GM06990 (cell line): ENCODE measurements around the gene HOXA3.

Experiments
- DNase-seq: peaks from one replicate; pipeline ENCODE4 v3.0.0-alpha.2; 2011; ENCODE audit not compliant: insufficient read length; ENCODE audit errors: extremely low read depth
- H3K27me3 ChIP-seq: replicated peaks from 2 replicates; pipeline ENCODE4 v1.6.0; 2011; ENCODE audit warnings: low read length; ENCODE audit not compliant: control insufficient read depth, insufficient read depth
- H3K36me3 ChIP-seq: 2 replicates; pipeline ENCODE4 v1.5.1; 2011; ENCODE audit warnings: low read length; ENCODE audit not compliant: control insufficient read depth, insufficient read depth
- H3K4me3 ChIP-seq: replicated peaks from 2 replicates; pipeline ENCODE4 v1.5.1; 2011; ENCODE audit warnings: low read depth, mild to moderate bottlenecking, control low read depth, low read length
- CTCF ChIP-seq: IDR thresholded peaks from 2 replicates; pipeline ENCODE4 v1.5.1; 2011; ENCODE audit warnings: low read length, control low read depth, mild to moderate bottlenecking, inconsistent platforms; ENCODE audit not compliant: insufficient read depth, poor library complexity, severe bottlenecking

The HOXA3 gene

DNA sequence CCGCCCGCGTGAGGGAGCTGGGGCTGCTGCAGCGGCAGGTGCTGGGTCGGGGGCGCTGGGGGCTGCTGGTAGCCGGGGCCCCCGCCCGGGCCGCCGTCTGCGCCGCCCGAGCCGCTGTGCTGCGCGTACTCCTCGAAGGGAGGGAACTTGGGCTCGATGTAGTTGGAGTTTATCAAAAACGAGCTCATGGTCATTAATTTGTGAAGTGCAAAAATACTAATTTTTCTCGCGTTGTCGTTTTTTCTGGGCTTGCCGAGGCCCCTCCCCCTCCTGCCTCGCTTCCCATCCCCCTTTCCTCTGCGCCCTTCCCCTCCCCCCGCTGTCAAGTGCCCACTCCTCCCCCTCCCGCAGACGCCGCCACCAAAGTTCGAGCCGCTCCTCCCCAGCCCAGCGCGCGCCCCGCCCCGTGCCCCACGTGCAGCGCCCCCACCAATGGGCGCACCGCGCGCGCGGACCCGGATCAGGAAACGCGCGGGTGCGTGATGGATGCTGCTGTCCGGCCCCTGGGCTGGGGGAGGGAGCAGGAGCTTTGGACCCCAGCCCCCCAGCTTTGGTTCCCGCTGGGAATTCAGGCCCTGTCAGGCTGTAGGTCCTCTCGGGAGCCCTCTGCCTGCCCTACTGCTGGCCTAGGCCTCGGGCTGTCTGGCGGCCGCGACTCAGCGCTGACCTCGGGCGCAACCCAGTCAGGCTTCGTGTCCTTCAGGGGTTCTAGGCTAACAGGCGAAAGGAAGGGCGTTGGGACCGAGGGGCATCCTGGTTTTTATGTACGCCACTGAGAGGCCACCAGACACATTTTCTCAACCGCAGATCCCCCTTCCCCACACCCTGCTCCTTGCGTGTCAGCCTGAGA, 21.6 kb downstream of the HOXA3 start, which contains the start of gene HOXA4:
TSS of gene HOXA4 (minus strand) at position 218 of the 850 bp plus-strand sequence. CDS start at position 194, 24 bp downstream.
- Histone ChIP-seq H3K27me3 (no peaks in the 10 kb centered on the region), H3K36me3 (no peaks in the 10 kb centered on the region), H3K4me3 (peak within 1 kb of the TSS; percentile 44)
- DNase-seq = peak; percentile 53
- TF ChIP-seq CTCF = no peak

- H3K27me3 ChIP-seq = no peaks in the 10 kb centered on the region
- no peaks in the 10 kb centered on the region for H3K36me3 ChIP-seq
- no peak for DNase-seq
- TF ChIP-seq CTCF = no peak
- no peak overlapping the region for H3K4me3 ChIP-seq
Measured at GRCh38 chr7:27129729-27130539, 22.4 kb downstream of the HOXA3 start.

DNA sequence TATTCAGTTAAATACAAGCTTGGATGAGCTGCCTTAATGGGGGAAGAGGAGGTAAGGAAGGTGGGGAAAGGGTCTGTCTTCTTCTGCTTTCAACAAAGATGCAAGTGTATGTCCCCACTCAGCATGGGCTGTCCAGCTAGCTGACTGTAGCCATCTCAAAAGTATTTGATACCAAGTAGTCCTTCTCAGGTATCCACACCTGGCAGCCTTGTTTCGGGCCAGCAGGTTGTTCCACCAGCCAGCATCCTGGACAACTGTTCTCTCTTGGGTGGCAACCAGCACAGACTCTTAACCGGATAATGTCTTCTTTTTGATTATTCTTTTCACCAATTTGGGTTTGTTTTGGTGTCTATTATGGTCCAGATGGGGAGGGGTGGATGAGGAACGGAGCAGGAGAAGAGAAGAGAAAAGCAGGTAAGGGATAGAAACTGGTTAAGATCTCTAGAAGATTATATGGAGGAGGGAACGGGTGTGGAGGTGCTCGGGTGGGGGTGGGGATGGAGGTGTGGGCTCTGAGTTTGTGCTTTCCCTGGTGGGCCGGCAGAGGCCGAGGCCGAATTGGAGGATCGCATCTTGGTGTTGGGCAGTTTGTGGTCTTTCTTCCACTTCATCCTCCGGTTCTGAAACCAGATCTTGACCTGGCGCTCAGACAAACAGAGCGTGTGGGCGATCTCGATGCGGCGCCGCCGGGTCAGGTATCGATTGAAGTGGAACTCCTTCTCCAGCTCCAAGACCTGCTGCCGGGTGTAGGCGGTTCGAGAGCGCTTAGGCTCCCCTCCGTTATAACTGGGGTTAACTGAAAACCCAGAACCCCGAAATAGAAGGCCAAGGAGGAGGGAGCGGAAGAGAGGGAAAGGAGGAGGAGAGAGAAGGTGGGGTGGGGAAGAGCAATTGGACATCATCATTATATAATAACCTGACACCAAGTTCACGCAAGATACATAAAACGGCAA, 23.3 kb downstream of the HOXA3 start:
- H3K4me3 ChIP-seq = no peak overlapping the region
- TF ChIP-seq CTCF = no peak
- DNase-seq = no peak
- H3K27me3 ChIP-seq = no peaks in the 10 kb centered on the region
- no peaks in the 10 kb centered on the region for H3K36me3 ChIP-seq

DNA sequence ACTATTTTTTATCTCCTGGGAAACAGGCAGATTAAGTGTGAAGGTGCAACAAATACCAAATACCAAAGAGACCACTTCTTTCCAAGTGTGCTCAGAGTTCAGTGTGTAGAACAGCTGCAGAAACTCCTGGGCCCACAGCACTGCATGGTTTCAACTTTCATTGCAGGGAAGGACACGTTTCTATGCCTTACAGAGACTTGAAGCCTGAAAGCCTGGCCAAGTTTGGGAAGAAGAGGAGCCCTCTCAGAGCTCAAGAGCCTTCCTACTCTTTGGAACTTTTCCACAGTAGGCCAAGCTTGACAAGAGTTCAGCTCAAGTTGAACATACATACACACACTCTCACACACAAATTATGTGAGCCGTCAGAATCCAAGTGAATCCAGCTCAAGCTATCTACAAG, 24.3 kb downstream of the HOXA3 start:
- Histone ChIP-seq H3K4me3 (no peak overlapping the region), H3K27me3 (no peaks in the 10 kb centered on the region), H3K36me3 (no peaks in the 10 kb centered on the region)
- DNase-seq = no peak
- TF ChIP-seq CTCF = no peak

DNA sequence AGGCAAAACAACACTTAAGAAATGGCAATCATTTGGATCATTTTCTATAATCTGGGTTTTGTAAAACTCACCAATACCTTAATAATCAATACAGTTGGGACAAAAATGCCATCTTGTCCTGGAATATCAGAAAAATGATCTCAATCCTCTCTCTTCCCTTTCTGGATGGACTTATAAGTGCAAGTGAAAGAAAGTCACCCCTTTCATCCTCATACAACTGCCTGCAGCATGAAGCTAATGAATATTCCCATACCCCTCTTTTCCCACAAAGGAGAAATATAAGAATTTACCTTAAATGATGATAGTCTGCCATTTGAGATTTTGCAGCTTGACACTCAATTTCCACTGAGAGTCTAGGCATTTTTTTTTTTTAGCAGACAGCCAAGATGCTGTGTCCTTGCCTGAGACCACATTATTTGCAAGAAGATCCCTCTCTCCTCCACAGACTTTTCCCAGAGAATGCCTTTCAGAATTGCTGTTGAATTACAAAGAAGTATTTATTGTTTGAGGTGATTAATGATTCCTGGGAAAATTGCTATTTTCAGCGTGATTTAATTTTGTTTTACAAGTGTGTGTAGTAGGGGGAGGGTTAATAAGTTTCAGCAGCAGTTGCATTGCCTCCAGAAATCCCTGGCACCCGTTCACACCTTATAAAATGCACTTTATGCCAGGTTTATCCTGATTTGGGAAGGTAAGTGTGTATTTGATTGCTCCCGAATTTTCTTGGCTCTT, 25.6 kb downstream of the HOXA3 start:
- H3K4me3 ChIP-seq = no peak overlapping the region
- DNase-seq = no peak
- H3K27me3 ChIP-seq = no peaks in the 10 kb centered on the region
- no peaks in the 10 kb centered on the region for H3K36me3 ChIP-seq
- no peak for TF ChIP-seq CTCF
